IPS-15b (cell line): ENCODE measurements around the gene TPCN2.

Experiments used
- H3K27me3 ChIP-seq: one replicate; pipeline ENCODE4 v1.6.1; 2013; ENCODE audit warnings: low read length; ENCODE audit not compliant: control insufficient read depth, insufficient read depth
- H3K36me3 ChIP-seq: one replicate; pipeline ENCODE4 v1.6.1; 2013; ENCODE audit warnings: low read length; ENCODE audit not compliant: control insufficient read depth, insufficient read depth
- H3K4me1 ChIP-seq: one replicate; pipeline ENCODE4 v1.6.1; 2013; ENCODE audit warnings: mild to moderate bottlenecking, low read length; ENCODE audit not compliant: control insufficient read depth, insufficient read depth
- H3K4me3 ChIP-seq: one replicate; pipeline ENCODE4 v1.5.1; 2013; ENCODE audit warnings: low read depth, low read length
- H3K9ac ChIP-seq: one replicate; pipeline ENCODE4 v1.6.1; 2013; ENCODE audit warnings: low read depth, mild to moderate bottlenecking, low read length
- H3K9me3 ChIP-seq: one replicate; pipeline ENCODE4 v1.6.1; 2013; ENCODE audit warnings: mild to moderate bottlenecking, low read length; ENCODE audit not compliant: control insufficient read depth, insufficient read depth

The TPCN2 gene

GRCh38 chr11:69044111-69045013 lies 4.4 kb upstream of the TPCN2 start:
- no peaks in the 10 kb centered on the region for H3K36me3 ChIP-seq
- H3K9ac ChIP-seq: no peak overlapping the region
- peaks cover 18% of the 10 kb centered on the region for H3K4me1 ChIP-seq
- H3K27me3 ChIP-seq: no peaks in the 10 kb centered on the region
- no peak overlapping the region for H3K4me3 ChIP-seq
- no peaks in the 10 kb centered on the region for H3K9me3 ChIP-seq

DNA sequence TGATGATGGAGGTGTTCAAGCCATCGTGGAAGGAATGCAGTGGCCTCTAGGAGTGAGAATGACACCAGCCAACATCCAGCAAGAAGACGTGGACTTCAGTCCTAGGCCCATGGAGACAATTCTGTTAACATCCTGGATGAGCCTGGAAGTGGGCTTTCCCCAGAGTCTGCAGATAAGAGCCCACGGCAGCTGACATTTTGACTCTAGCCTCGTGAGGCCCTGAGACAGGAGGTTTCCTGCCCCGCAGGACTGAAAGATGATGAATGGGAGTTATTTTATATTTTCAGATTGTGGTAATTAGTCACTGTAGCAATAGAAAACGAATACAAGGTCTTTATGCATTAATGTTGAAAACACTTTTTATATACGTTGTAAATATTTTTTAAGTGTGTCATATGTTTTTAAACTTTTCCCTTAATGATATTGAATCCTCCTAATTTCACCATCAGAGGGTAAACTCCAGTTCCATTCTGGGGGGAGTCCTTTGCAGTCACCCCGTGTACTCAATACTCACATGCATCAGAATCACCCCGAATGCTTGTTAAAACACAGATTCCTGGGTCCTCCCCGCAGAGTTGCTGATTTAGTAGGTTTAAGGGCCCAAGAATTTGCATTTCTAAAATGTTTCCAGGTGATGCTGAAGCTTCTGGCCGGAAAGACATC lies 570 bp upstream of the TPCN2 start:
- Histone ChIP-seq H3K9ac (no peak overlapping the region), H3K4me3 (peak overlapping the region; percentile 30), H3K36me3 (no peaks in the 10 kb centered on the region), H3K9me3 (no peaks in the 10 kb centered on the region), H3K27me3 (no peaks in the 10 kb centered on the region), H3K4me1 (peaks cover 13% of the 10 kb centered on the region)

DNA sequence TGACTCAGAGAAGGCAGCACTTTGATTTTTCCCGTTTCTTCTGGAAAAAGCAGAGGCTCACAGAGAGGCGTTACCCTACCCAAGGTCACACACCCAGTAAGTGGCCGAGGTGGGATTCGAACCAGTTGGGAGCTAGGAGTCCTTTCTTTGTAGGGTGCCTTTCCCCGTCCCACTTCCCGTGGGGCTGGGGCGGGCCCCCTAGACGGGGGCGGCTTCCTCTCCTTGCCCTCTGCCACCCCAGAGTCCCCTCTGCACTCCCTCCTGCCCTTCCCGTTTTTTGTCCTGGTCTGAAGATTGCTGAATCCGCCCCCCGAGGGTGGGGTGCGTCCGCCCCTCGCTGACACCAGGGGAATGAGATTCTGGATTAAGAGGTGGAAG lies 747 bp downstream of the TPCN2 start:
- Histone ChIP-seq H3K4me1 (peaks cover 13% of the 10 kb centered on the region), H3K36me3 (peaks cover 7% of the 10 kb centered on the region), H3K27me3 (no peaks in the 10 kb centered on the region), H3K9me3 (no peaks in the 10 kb centered on the region), H3K9ac (peak overlapping the region; percentile 73), H3K4me3 (peak overlapping the region; percentile 78)

- Histone ChIP-seq H3K4me3 (no peak overlapping the region), H3K36me3 (peaks cover 19% of the 10 kb centered on the region), H3K27me3 (no peaks in the 10 kb centered on the region), H3K9ac (peak overlapping the region; percentile 37), H3K9me3 (no peaks in the 10 kb centered on the region), H3K4me1 (peaks cover 8% of the 10 kb centered on the region)
These were observed 2.1 kb downstream of the TPCN2 start for GRCh38 chr11:69050592-69051380.

DNA sequence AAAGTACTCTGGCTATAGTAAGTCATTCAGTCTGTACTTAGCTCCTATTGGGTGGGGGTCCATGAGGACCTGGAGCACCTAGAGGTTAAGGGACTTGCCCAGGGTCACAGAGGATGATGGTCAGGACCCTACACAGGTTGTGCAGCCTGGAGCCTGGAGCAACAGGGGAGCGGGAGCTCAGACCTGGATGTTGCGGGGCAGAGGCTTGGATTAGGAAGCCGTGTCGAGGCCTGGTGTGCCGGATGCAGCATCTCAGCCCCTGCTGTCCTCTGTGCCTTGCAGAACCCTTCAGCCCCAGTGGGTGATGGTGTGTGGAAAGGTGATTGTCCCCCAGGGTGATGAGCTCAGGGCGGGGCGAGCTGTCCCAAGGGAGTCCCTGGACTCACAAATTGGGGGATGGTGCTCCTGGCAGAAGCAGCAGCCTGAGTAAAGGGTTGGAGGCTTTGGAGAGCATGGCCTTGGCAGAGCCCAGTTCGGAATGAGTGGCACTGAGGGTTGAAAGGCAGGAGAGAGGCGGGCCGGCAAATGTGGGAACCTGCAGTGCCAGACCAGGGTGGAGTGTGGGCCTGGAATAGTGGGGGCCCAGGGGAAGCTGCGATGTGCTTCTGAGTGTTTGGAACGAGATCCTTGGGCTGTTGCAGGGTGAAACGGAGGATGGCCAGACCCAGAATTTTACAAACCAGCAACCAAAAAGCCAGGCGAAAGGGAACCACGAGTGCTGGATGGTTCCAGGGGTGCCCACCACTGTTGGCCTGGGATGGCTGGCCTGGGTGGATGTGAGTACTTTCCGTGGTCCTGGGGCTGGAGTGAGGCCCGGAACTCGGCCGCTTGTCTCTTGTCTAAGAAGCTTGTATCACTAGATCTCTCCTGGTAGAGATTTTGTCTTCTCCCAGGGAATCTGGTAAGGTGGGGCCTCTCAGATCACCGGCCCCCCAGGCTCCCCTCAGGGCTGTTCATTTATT lies 2.9 kb downstream of the TPCN2 start:
- peak overlapping the region; percentile 47 for H3K9ac ChIP-seq
- no peaks in the 10 kb centered on the region for H3K9me3 ChIP-seq
- H3K4me3 ChIP-seq: no peak overlapping the region
- peaks cover 19% of the 10 kb centered on the region for H3K36me3 ChIP-seq
- peaks cover 8% of the 10 kb centered on the region for H3K4me1 ChIP-seq
- H3K27me3 ChIP-seq: no peaks in the 10 kb centered on the region

- Histone ChIP-seq H3K4me1 (peaks cover 8% of the 10 kb centered on the region), H3K9me3 (no peaks in the 10 kb centered on the region), H3K9ac (no peak overlapping the region), H3K4me3 (no peak overlapping the region), H3K36me3 (peaks cover 21% of the 10 kb centered on the region), H3K27me3 (no peaks in the 10 kb centered on the region)
These were observed 3.8 kb downstream of the TPCN2 start for GRCh38 chr11:69052343-69053168.

- Histone ChIP-seq H3K9me3 (no peaks in the 10 kb centered on the region), H3K4me1 (peaks cover 3% of the 10 kb centered on the region), H3K36me3 (peaks cover 27% of the 10 kb centered on the region), H3K27me3 (no peaks in the 10 kb centered on the region), H3K4me3 (no peak overlapping the region), H3K9ac (no peak overlapping the region)
These were observed 4.4 kb downstream of the TPCN2 start for GRCh38 chr11:69053169-69053477.

DNA sequence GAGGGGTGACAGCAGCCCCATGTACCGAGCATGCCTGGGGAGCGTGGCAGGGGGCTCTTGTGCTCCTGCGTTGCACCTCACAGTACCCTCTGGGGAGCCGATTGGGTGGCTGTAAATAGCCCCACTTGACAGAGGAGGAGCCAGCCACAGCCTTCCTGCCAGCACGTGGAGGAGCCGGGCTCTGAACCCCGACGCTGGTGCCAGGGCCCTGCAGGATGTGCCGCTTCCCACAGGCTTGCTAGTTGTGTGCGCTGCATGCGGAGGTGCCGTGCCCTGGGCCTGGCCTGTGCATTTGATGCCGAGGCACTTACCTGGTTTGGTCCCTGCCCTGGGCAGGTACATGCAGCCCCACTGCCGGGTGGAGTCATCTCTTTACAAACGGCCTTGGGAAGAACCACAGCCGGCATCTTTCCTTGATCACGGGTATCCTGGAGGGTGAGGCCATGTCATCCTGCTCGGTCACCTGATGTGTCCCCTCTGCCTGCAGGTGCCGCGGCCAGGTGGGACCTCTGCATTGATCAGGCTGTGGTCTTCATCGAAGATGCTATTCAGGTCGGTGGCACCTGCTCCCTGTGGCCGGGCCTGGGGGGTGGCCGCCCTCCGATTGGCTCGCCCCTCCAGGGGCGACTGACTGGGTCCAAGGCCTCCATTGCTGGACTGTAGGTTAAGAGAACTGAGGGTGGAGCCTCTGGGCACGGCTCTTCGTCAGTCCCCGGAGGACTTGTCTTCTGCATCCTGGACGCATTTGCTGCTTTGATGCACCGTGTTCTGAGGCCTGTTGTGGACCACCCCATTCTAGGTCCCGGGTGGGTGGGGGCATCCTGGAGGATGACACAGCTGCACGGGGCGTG lies 5.0 kb downstream of the TPCN2 start:
- H3K36me3 ChIP-seq: peaks cover 27% of the 10 kb centered on the region
- no peak overlapping the region for H3K9ac ChIP-seq
- H3K27me3 ChIP-seq: no peaks in the 10 kb centered on the region
- H3K4me3 ChIP-seq: no peak overlapping the region
- no peaks in the 10 kb centered on the region for H3K4me1 ChIP-seq
- H3K9me3 ChIP-seq: no peaks in the 10 kb centered on the region

DNA sequence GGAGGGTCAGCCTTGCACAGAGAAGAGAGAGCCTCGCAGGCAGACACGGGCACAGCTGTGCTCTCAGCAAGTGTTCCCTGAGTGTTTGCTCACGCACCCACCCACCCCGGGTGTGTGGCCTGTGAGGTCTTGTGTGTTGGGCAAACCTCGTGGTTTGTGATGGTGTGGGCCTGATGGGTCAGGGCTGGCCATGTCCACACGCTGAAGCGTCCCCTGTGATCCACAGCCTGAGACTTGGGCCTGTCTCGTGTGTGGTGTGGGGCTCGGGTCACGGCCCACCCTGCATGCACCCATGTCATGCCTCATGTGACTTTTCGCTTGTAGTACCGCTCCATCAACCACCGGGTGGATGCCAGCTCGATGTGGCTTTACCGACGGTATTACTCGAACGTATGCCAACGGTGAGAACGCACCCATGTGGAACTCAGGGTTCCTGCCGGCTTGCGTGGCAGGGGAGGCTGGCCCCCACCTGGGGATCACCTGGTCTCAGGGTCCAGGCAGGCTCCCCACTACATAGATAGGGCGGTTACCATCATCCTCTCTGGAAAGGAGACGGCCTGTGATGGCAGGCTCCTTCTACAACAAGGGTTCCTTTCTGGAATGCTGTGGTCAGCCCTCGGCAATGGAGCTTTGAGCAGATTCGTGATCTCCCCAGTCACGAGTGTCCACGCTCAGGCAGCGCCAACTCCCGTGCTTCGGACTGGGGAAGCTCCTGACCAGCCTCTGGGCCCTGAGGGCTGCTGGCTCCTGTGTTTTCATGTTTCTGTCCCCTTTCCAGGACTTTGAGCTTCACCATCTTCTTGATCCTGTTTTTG lies 5.9 kb downstream of the TPCN2 start:
- H3K9me3 ChIP-seq: no peaks in the 10 kb centered on the region
- no peak overlapping the region for H3K9ac ChIP-seq
- H3K27me3 ChIP-seq: no peaks in the 10 kb centered on the region
- H3K36me3 ChIP-seq: peaks cover 31% of the 10 kb centered on the region
- no peak overlapping the region for H3K4me3 ChIP-seq
- H3K4me1 ChIP-seq: no peaks in the 10 kb centered on the region
